GM21515 (cell line): ENCODE results near the gene PRR7.

Source experiments
- ATAC-seq: cut with Tn5 transposase; IDR thresholded peaks from one replicate; pipeline ENCODE4 v1.9.1; 2021; ENCODE audit not compliant: unreplicated experiment

The PRR7 gene

GRCh38 chr5:177496070-177496726, 49.6 kb downstream of the PRR7 start:
- no peak for ATAC-seq

DNA sequence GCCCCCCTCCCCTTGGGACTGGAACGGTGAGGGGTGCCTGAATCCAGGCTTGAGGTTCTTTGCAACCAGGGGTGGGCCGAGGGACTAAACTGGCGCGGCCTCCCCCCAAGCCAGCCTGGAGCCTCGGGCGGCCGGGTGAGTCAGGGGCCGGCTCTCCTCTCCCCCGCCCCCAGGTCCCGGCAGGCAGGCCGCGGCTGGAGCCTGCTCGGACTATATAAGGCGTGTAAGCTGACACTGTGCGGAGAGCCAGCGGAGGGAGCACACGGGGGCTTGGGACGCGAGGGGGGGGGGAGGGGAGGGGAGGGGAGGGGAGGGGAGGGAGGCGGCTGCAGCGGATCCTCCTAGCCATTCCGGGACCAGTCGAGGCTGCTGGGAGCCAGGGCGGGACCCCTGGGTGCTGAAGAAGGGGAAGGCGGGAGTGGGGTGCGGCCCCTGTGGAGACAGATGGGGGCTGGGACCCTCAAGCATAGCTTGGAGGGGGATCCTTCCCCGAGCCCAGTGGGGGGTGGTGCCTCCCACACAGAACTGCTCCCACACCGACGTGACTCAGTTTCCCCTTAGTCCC, 50.2 kb downstream of the PRR7 start:
- no peak for ATAC-seq

DNA sequence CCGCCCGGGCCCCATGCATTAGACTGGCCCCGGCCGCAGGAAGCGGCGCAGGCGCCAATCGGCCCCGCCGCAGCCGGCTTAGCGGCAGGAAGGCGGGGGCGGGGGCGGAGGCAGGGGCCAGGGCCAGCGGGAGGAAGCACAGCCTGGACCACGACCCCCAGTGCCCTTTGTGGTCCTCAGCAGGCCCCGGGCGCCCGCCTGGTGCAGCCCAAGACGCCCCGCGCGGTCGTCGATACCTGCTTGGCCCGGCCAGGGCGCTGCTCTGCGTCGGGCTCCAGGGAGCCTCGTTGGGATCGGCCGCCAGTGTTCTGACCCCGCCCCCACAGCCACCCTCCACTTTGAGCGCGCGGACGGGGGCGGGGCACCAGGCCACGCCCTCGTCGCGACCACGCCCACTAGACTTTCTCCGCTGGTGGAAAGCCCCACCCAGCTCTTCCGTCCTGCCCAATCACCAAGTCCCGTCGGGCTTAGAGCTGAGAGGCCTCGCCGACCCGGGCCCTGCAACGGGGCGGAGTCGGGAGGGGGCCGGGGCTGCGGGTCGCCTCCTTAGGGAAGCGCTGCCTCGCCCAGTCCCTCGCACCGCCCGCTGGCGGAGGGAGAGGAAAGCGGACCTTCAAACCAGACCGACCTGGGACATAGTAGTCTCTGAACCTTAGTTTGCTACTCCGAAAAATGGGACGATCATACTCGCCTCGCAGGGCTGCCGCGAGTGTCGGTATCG, 50.8 kb downstream of the PRR7 start, which contains the start of gene PDLIM7:
TSS of gene PDLIM7 (minus strand) at position 313 of the 721 bp plus-strand sequence. CDS start 1,092 bp downstream, outside the sequence.
- peak; percentile 68 for ATAC-seq

DNA sequence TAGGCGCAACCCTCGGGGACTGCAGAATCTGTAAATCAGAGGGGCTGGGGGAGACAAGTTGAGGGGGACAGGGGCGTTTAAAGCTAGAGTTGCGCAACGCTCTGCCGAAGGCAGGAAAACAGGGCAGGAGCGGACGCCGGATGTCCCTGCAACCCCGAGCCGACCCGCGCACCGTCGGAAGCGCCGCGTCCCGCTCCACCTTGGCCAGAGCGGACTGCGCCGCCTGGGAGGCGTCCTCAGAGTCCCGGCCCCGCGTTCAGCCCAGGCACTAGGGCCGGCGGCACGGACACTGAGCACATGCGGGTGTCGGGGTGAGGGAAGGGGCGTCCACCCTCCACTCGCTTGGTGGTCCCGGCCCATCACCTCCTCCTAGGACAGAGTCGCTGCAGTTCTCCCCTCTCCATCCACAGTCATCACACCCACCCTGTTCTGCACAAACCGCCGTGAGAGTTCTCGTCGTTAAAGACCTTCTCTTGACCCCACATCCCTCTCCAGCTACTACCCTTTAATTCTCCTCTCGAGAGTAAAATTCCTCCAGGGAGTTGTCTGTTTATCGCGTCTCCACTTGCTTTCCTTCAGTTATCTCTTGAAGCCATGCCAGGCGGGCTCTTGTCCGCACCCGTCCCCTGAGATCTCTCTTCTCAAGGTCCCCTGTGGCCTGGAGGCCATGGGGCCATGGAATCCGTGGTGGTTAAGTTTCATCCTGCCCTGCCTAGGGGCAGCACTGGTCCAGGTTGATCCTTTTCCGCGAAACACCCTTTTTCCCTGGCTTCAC, 51.6 kb downstream of the PRR7 start:
- ATAC-seq, result peak; percentile 3

GRCh38 chr5:177499842-177500241, 53.2 kb downstream of the PRR7 start:
- ATAC-seq, result no peak

- ATAC-seq, result no peak
Observed at GRCh38 chr5:177500685-177501522, 54.3 kb downstream of the PRR7 start.

DNA sequence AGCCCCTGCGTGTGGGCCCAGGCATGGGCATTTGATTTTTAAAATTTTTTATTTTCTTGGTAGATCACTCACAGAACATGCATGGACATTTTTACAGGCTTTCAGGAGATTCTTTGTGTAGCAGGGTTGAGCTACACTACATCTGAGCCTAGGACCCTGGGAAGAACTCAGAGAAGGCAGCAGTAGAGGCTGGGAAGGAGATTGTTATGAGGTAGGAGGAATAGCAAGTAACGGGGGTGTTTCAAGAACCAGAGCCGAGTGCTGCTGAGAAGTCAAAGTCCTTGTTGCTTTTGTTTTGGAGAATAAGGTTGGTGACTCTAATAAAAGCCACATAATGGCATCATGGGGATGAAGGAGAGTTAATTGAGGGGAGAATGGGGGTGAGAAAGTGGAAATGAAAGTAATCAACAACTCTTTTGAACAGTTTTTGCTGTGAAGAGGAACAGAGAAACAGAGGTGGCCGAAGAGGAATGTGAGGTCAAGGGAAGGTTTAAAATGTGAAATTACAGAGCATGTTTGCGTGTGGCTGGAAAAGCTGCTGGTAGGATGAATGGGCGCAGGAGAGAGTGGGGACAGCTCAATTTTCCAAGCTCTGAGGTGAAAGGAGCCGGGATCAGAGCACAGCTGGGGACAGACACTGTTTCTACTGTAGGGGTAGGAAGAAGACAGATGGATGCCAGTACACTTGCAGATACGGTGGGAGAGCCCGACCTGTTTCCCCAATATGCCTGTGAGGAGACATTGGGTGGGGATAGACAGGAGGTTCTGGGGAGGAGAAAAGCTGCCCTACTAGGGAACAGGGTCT, 55.5 kb downstream of the PRR7 start:
- ATAC-seq, result no peak

GRCh38 chr5:177502886-177503285, 56.3 kb downstream of the PRR7 start:
- no peak for ATAC-seq

GRCh38 chr5:177503351-177504085, 56.9 kb downstream of the PRR7 start:
- no peak for ATAC-seq

GRCh38 chr5:177504086-177505056, 57.8 kb downstream of the PRR7 start:
- ATAC-seq, result no peak

- no peak for ATAC-seq
Observed at GRCh38 chr5:177505075-177505474, 58.5 kb downstream of the PRR7 start.
